Activated naive CD4-positive, alpha-beta T cell treated with anti-CD3 and anti-CD28 coated beads, Interleukin-2, amount 50 U/mL, for 72 hours (primary cell): ENCODE data around the gene MC2R. TPM values are rescaled to one million over a fixed set of nuclear protein-coding genes. Genes with fewer than 3 reads are reported as not detected.
"Not testable (repeated sequence)": the region's sequence is repeated elsewhere in the genome, so short reads cannot be mapped to it uniquely, and the experiment has no call there.

ENCODE experiments used
- ATAC-seq, 2 donors: fragments of 150-1000 bp; cut with Tn5 transposase; 2 replicates each; pipeline ENCODE4 v1.10.0; 2021; ENCODE audit warnings: mild to moderate bottlenecking in 2 of 2, moderate library complexity in 2 of 2
- DNase-seq, 2 donors: peaks; one replicate each; pipeline ENCODE4 v3.0.0; 2021 to 2022; ENCODE audit warnings: low spot score in 2 of 2
- H3K27ac Mint-ChIP-seq, 2 donors: one replicate each; pipeline ENCODE4 v1.8.0; 2022; ENCODE audit warnings: mild to moderate bottlenecking in 2 of 2, mixed read lengths in 2 of 2
- H3K36me3 Mint-ChIP-seq, 2 donors: one replicate each; pipeline ENCODE4 v1.8.0; 2022; ENCODE audit warnings: mixed read lengths in 2 of 2
- H3K9me3 Mint-ChIP-seq, 2 donors: one replicate each; pipeline ENCODE4 v1.8.0; 2022; ENCODE audit warnings: mixed read lengths in 2 of 2
- total RNA-seq, 2 donors: library from RNA; stranded (reverse); gene quantifications; one replicate each; pipeline ENCODE4 v1.2.3, GENCODE V29; 2022

The MC2R gene
- total RNA-seq, 2 donors from 2014 or later: not detected

- Mint-ChIP-seq H3K27ac (no peak overlapping the region), H3K36me3 (no peaks in the 10 kb centered on the region), H3K9me3 (no peaks in the 10 kb centered on the region)
- no peak for ATAC-seq
- no peak for DNase-seq
Measured at GRCh38 chr18:13871701-13872100, 43.6 kb downstream of the MC2R start.

GRCh38 chr18:13868501-13869271, 46.6 kb downstream of the MC2R start:
- no peak overlapping the region for H3K27ac Mint-ChIP-seq
- H3K9me3 Mint-ChIP-seq: no peaks in the 10 kb centered on the region
- no peak for DNase-seq
- no peaks in the 10 kb centered on the region for H3K36me3 Mint-ChIP-seq
- no peak for ATAC-seq

GRCh38 chr18:13862898-13863297, 52.4 kb downstream of the MC2R start:
- H3K27ac Mint-ChIP-seq, ATAC-seq, DNase-seq, H3K36me3 Mint-ChIP-seq, H3K9me3 Mint-ChIP-seq: not testable (repeated sequence)

- DNase-seq (no peak), ATAC-seq (no peak)
- Mint-ChIP-seq H3K9me3 (peaks cover 7 to 17% of the 10 kb centered on the region in 2 donors), H3K36me3 (peaks cover 0 to 5% of the 10 kb centered on the region in 2 donors), H3K27ac (no peak overlapping the region)
Measured at GRCh38 chr18:13849791-13850190, 65.5 kb downstream of the MC2R start.

GRCh38 chr18:13836559-13836958, 78.8 kb downstream of the MC2R start:
- DNase-seq (no peak), ATAC-seq (no peak)
- Mint-ChIP-seq H3K9me3 (peaks cover 0 to 5% of the 10 kb centered on the region in 2 donors), H3K36me3 (no peaks in the 10 kb centered on the region), H3K27ac (no peak overlapping the region)

- Mint-ChIP-seq H3K36me3 (no peaks in the 10 kb centered on the region), H3K27ac (no peak overlapping the region), H3K9me3 (peaks cover 0 to 5% of the 10 kb centered on the region in 2 donors)
- DNase-seq (no peak), ATAC-seq (no peak)
Measured at GRCh38 chr18:13835202-13835601, 80.1 kb downstream of the MC2R start.

- DNase-seq: no peak
- H3K9me3 Mint-ChIP-seq: peaks cover 0 to 5% of the 10 kb centered on the region in 2 donors
- no peaks in the 10 kb centered on the region for H3K36me3 Mint-ChIP-seq
- ATAC-seq: no peak
- no peak overlapping the region for H3K27ac Mint-ChIP-seq
Measured at GRCh38 chr18:13834496-13835015, 80.8 kb downstream of the MC2R start.

Other genes with a start within 250 kb of the MC2R start
- 10 to 100 TPM; 22.4 to 51.7 TPM for gene FAM210A, start 189.0 kb downstream of the MC2R start, total RNA-seq
- 10 to 100 TPM; 30.7 to 65.3 TPM for gene RNMT, start 188.9 kb downstream of the MC2R start, total RNA-seq
- not detected for gene MC5R, start 91.4 kb downstream of the MC2R start, total RNA-seq
- 10 to 100 TPM; 22.3 to 28.5 TPM for gene ZNF519, start 216.9 kb upstream of the MC2R start, total RNA-seq